Right lobe of liver (tissue), 6 donors: Measurements from ENCODE around the gene HSPA2. TPM values are rescaled to one million over a fixed set of nuclear protein-coding genes. Genes with fewer than 3 reads are reported as not detected.

Experiments used
- ATAC-seq, 4 donors: fragments of 200-7000 bp; cut with Tn5 transposase; one replicate each; pipeline ENCODE4 v1.9.1; 2020; ENCODE audit warnings: mild to moderate bottlenecking in 4 of 4, moderate library complexity in 4 of 4
- DNase-seq, 3 donors: peaks; one replicate each; pipeline ENCODE4 v3.0.0-alpha.2; 2020
- H3K27ac ChIP-seq, 3 donors: fragments of 200-600 bp; one replicate each; pipeline ENCODE4 v1.8.0; 2022
- H3K27me3 ChIP-seq, 2 donors: fragments of 200-600 bp; one replicate each; pipeline ENCODE4 v1.8.0; 2022
- H3K36me3 ChIP-seq, 4 donors: fragments of 200-600 bp; sonication (generic) in 1 of 4; one replicate each; pipeline versions ENCODE4 v1.5.1 to v1.8.0; 2017 to 2022; ENCODE audit warnings: control low read depth in 1 of 4
- H3K4me1 ChIP-seq, 4 donors: fragments of 200-600 bp; sonication (generic) in 1 of 4; one replicate each; pipeline versions ENCODE4 v1.5.1 to v1.8.0; 2017 to 2022; ENCODE audit warnings: control low read depth in 1 of 4
- H3K4me3 ChIP-seq, 3 donors: fragments of 200-600 bp; one replicate each; pipeline ENCODE4 v1.8.0; 2022
- H3K9me3 ChIP-seq, 4 donors: fragments of 200-600 bp; sonication (generic) in 1 of 4; one replicate each; pipeline versions ENCODE4 v1.5.1 to v1.8.0; 2017 to 2022; ENCODE audit warnings: control low read depth in 1 of 4
- CTCF ChIP-seq, 4 donors: fragments of 200-600 bp in 3 of 4; fragments of 450-650 bp in 1 of 4; IDR thresholded peaks; one replicate each; pipeline versions ENCODE4 v1.5.1 to v1.8.0; 2016 to 2022; ENCODE audit warnings: antibody characterized with exemption in 4 of 4, mild to moderate bottlenecking in 2 of 4
- POLR2A ChIP-seq: fragments of 450-650 bp; IDR thresholded peaks from one replicate; pipeline ENCODE4 v1.6.1; 2017; ENCODE audit warnings: antibody characterized with exemption, mild to moderate bottlenecking
- WGBS: methylation state at CpG from one replicate; pipeline ENCODE4 v1.1.6; 2018; ENCODE audit warnings: low coverage, low lambda C conversion rate; ENCODE audit not compliant: insufficient coverage; ENCODE audit errors: missing lambda C conversion rate; 5-methylcytosine and 5-hydroxymethylcytosine counted together
- intact Hi-C, 2 donors: fragments of 100-400 bp; cut with DNase I; formaldehyde crosslinking; loops; one replicate each; pipeline versions ENCODE4 v1.11.2 to v1.14.1; 2022
- total RNA-seq, 6 experiments: library from RNA; depleted of rRNA in 2 of 6; stranded (reverse); fragments of >200 nt in 2 of 6; fragmentation: NEBNext Ultra II Directional in 3 of 6; extraction: Animal tissue kit (Norgen Biotek cat#: 25700) in 3 of 6; gene quantifications; one replicate each; pipeline versions ENCODE4 v1.1.0 to v1.2.4, GENCODE V29; 2016 to 2023
- donor health status: DM: no; HTN: yes; CAD: no.
- donor health status: DM: no; HTN: no; CAD: no.
- donor health status: DM: no; HTN: no; CAD: no.
- donor health status: DM: no; HTN: yes; CAD: no.
- donor health status: DM: no; HTN: yes; CAD: no.

The HSPA2 gene
- total RNA-seq, 6 experiments from 2014 or later: 1.2 to 9.7 (median 5.0) TPM

- Histone ChIP-seq H3K9me3 (no peaks in the 10 kb centered on the region), H3K36me3 (no peaks in the 10 kb centered on the region), H3K27ac (peak overlapping the region; percentile 98 to 100 (median 98)), H3K27me3 (no peaks in the 10 kb centered on the region), H3K4me3 (peak overlapping the region; percentile 84 to 88 (median 84)), H3K4me1 (peaks cover 0 to 49% (median 12%) of the 10 kb centered on the region in 4 donors)
- DNase-seq (peak; percentile 89 to 93 (median 92)), ATAC-seq (peak; percentile 49 to 69 (median 56))
- WGBS: 2% methylated on average over 26 of the region's 68 CpGs
- TF ChIP-seq CTCF (IDR thresholded peaks at IDR 0.05): no peak
- peak; percentile 36 for TF ChIP-seq POLR2A
- intact Hi-C loops: no loop called here
Observed at GRCh38 chr14:64504897-64505794, 35.4 kb upstream of the HSPA2 start.

GRCh38 chr14:64506721-64507120 is 33.8 kb upstream of the HSPA2 start:
- Histone ChIP-seq H3K27ac (peak overlapping the region in 2 of 3 donors; percentile 98 to 100), H3K4me3 (peak overlapping the region in 2 of 3 donors; percentile 84 to 88), H3K4me1 (peaks cover 0 to 42% (median 6%) of the 10 kb centered on the region in 4 donors), H3K27me3 (no peaks in the 10 kb centered on the region), H3K36me3 (no peaks in the 10 kb centered on the region), H3K9me3 (no peaks in the 10 kb centered on the region)
- DNase-seq: no peak
- no peak for ATAC-seq
- intact Hi-C loops: no loop called here
- WGBS: 32% methylated on average over 3 of the region's 3 CpGs
- no peak for TF ChIP-seq POLR2A
- no peak for TF ChIP-seq CTCF (IDR thresholded peaks at IDR 0.05)

GRCh38 chr14:64507376-64508156 is 33.0 kb upstream of the HSPA2 start:
- Histone ChIP-seq H3K9me3 (no peaks in the 10 kb centered on the region), H3K27ac (peak overlapping the region in 2 of 3 donors; percentile 6 to 100), H3K27me3 (no peaks in the 10 kb centered on the region), H3K4me3 (no peak overlapping the region), H3K36me3 (no peaks in the 10 kb centered on the region), H3K4me1 (peaks cover 0 to 34% (median 2%) of the 10 kb centered on the region in 4 donors)
- no peak for TF ChIP-seq POLR2A
- TF ChIP-seq CTCF (IDR thresholded peaks at IDR 0.05): no peak
- no peak for ATAC-seq
- intact Hi-C loops: no loop called here
- DNase-seq: no peak
- 54% methylated on average over 4 of the region's 4 CpGs for WGBS

GRCh38 chr14:64508215-64508776 is 32.2 kb upstream of the HSPA2 start:
- Histone ChIP-seq H3K9me3 (no peaks in the 10 kb centered on the region), H3K36me3 (no peaks in the 10 kb centered on the region), H3K4me1 (peaks cover 0 to 31% (median 2%) of the 10 kb centered on the region in 4 donors), H3K4me3 (no peak overlapping the region), H3K27ac (no peak overlapping the region), H3K27me3 (no peaks in the 10 kb centered on the region)
- intact Hi-C loops: no loop called here
- TF ChIP-seq CTCF (IDR thresholded peaks at IDR 0.05): no peak
- TF ChIP-seq POLR2A: no peak
- DNase-seq (no peak), ATAC-seq (no peak)
- 26% methylated on average over 1 of the region's 1 CpG for WGBS
